ENCODE results near the gene GRIK4.

GRCh38 chr11:120883404-120884080 lies 372.0 kb downstream of the GRIK4 start:
- TF ChIP-seq POLR2A (IDR thresholded peaks at IDR 0.05; ENCODE audit: low read depth, low read length): no peak
- TF ChIP-seq TAF1 (IDR thresholded peaks at IDR 0.05; ENCODE audit: borderline replicate concordance, low read depth, low read length): no peak
- TF ChIP-seq POLR2AphosphoS5 (IDR thresholded peaks at IDR 0.05; ENCODE audit: low read depth, low read length): no peak

All from GM12892 (cell line).